Fibroblast of peridontal ligament (primary cell): ENCODE measurements around the gene EPHB3.

Experiments
- DNase-seq: peaks from one replicate; pipeline ENCODE4 v3.0.0-alpha.2; 2010; ENCODE audit errors: extremely low read depth

The EPHB3 gene

DNA sequence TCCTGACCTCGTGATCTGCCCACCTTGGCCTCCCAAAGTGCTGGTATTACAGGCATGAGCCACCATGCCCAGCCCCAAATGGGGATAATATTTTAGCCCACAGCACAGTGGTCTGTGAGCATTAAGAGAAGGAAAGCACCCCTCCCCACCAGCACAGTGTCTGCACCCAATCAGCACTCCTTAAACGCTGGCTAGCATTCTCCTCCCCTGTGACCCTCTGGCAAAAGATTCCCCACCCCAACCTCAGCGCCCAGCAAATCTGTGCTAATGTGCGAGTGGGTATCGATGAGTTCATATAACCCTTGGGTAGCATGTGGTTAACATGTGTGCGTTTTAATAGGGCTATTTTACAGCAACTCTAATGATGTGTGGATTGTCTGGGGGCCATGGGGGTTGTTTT lies 18.3 kb upstream of the EPHB3 start:
- no peak for DNase-seq

DNA sequence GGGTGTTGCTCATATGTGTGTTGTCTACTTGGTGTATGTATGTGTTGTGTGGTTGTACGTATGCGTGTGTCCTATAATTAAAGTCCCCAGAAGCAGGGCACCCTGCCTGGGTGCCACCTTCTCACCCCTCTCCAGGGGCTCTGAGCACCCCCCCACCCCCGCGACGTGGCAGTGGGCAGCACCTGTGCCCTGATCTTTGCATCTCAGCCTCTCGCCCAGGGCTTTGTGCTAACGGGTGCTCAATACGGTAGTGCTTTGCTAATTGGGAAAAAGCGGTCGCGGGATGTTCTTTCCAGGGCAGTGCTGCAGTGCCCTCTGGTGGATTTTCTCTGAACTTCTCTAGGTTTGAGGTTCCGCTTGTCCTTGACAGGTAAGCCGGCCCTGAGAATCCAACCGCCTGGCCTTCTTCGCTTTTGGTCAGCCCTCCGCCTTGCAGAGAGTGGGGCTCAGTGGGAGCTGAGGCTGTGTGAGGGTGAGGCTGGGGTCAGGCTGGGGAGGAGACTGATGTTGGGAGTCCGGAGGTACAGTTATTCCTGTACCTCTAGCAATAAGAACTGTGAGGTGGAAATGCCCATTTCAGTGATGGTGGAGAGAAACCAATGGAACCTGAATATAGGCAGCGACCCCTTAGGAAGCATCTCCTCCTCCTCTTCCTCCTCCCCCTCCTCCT lies 17.6 kb upstream of the EPHB3 start:
- peak; percentile 86 for DNase-seq

DNA sequence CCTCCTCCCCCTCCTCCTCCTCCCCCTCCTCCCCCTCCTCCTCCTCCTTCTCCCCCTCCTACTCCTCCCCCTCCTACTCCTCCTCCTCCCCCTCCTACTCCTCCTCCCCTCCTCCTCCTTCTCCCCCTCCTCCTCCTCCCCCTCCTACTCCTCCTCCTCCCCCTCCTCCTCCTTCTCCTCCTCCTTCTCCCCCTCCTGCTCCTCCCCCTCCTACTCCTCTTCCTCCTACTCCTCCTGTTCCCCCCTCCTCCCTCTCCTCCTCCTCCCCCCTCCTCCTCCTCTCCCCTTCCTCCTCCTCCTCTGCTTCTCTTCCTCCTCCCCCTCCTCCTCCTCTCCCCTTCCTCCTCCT lies 17.1 kb upstream of the EPHB3 start:
- no peak for DNase-seq

DNA sequence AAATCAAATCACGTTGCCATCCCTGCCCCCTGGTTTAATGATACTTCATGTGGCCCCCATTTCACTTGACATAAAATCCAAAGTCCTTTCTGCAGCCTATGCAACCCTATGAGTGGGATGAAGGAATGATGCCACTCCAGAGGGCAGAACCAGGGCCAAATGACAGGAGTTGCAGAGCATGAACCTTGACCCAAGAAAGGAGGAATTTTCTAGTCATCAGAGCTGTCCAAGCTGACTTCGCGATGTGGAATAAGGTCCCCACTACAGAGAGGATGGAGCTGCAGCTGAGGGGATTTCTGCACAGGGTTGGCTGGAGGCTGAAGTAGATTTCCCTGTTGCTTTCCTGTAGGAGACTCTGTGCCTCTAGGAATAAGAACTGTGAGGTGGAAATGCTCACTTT lies 15.8 kb upstream of the EPHB3 start:
- no peak for DNase-seq

DNA sequence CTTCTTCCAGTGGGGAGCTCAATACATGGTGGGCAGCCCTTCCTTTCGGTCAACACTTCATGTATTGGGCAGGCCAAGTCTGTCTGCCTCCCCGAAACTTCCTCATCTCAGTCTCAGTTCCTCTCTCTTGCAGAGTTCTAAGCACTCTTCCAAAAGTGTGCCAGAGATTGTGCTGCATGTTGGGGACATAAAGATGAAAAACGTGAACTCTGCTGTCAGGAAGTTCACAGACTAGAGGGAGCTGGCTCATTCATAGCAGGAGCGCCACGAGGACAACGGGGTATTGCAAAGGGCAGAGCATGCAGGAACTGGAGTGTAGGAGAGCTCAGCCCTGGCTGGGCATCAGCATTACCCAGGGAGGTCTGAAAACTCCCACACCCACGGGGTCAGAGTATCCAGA lies 15.3 kb upstream of the EPHB3 start:
- no peak for DNase-seq

DNA sequence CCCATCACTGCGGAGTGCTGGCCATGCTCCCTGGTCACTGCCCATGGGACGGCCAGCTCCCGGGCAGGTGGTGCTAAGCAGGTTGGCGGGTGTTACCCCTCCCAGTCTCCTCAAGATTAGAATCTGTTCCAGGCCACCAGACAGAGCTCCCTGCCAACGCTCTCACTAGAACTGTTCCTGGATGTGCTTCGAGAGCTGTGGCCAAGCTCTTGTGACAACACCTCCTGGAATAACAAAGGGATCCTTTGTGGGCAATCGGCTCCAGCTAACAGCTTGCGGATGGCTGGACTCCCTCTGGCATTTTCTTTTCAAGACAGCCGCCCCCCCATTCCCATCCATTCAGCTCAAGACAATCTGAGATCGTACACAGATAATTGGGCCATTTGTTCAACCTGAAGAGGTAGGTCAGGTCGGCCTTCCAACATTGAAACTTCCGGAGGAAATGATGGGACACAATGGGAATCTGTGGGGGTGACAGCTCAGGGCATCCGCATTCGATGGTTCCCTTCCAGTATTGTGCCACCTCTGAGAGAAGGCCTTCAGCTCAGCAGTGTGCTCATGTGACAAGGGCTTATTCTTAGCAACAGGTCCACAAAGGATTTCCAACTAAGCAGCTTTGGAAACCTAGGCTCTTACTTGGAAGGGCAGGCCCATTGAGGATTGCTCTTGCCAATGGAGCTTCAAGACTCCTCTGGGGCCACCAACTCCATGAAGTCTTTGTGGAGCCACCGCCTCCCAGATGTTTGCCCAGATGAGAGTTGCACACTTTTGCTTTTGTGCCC lies 11.6 kb upstream of the EPHB3 start:
- DNase-seq = no peak

DNA sequence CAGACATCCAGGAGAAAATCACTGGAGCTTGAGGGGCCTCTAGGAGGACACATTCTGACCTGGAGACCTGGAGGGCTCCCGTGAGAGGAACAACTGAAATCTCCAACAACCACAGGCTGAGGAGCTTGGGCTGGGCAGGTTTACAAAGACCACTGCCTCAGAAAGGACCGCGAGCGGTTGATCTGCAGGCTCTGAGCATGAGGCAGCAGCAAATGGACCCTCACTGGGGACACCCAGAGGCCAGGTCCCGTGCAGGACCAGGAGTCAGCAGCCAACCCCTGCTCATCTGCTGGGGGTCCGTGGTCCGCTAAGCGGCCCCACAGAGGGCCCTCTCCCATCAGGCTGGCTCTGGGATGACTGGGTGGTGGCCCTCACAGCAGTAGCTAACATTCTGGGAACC lies 10.5 kb upstream of the EPHB3 start:
- no peak for DNase-seq

DNA sequence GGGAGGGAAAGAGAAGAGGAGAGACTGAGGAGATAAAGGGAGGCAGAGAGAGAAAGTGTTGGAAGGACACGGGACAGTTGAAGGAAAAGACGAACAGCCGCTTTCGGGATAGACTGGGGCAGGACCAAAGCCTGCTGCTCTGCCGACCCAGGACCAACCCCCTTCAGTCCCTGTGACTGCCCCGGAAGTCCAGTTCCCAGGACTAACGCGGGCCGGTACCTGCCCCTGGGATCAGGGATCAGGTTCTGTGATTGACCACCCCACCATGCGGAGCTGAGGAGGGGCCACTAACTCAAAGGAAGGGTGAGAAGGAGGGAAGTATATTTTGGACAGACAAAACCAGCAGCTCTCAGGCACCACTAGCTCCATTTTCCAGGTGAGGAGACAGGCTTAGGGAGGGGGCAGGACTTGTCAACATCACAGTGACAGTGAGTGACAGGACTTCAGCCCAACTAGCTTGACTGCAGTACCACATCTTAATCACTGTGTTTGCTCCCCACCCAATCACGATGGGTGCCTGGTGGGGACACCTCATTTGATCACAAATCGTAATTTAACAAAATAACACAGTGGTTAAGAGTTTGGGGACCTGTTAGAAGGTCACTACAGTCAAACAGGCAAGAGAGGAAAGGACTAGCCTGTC lies 9.8 kb upstream of the EPHB3 start:
- no peak for DNase-seq

DNA sequence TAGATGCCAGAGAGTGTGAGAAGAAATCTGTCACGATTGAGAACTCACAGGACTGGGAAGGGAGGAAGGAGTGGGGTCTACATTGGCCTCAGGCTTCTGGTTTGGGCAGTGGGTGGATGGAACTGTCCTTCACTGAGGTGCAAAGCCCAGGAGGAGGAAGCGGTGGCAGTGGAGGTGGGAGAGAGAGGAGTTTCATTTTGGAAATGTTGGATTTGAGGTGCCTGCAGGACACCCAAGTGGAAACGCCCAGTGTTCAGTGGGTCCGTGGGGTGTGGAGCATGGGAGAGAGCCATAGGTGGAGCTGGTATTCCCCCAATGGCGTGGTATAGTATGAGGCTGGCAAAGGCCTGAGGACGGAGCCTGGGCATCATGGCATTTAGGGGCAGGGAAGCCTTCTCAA lies 9.3 kb upstream of the EPHB3 start:
- no peak for DNase-seq

DNA sequence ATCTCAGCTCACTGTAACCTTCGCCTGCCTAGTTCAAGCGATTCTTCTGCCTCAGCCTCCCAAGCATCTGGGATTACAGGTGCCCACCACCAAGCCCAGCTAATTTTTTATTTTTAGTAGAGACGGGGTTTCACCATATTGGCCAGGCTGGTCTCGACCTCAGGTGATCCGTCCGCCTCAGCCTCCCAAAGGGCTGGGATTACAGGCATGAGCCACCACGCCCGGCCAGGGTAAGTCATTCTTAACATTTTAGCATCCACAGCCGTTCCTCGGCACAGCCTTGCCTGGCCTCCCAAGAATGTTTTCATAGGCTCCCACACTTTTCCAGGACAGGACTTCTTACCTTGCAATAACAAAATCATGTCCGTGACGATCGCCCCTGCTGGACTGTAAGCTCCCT lies 8.7 kb upstream of the EPHB3 start:
- DNase-seq = no peak

DNA sequence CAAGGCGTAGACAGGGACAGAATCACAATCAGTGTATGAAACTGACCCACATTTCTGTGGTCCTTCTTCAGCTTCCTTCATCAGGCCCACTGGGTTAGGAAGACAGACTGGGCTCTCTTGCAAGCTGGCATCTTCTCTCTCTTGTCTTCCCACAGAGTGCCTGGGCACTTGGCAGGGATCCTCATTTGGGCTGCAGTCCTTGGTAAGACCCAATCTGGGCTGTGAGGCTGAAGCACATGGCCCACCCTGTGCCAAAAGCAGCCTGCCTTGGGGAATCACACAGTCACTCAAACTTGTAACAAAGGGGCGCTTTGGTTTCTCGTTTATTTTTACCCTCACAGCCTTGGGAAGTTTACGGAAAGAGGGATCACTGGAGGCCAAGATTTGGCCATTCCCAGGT lies 8.2 kb upstream of the EPHB3 start:
- DNase-seq = no peak

DNA sequence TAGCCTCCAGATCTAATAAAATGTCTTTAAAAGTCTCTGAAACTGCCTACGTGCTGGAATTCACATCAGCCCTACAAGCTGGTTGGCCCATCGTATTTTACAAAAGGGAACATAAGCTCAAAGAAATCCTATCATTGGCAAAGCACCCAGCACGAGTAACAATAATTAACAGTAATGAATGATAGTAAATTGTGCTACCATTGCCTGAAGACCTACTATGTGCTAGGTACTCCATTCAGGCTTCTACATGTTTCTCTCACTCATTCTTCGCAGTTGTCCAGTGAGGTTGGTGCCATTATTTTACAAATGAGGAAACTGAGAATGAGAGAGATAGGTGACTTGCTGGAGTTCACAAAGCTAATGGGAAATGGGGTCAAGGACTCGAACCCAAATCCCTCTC lies 7.1 kb upstream of the EPHB3 start:
- DNase-seq = no peak

DNA sequence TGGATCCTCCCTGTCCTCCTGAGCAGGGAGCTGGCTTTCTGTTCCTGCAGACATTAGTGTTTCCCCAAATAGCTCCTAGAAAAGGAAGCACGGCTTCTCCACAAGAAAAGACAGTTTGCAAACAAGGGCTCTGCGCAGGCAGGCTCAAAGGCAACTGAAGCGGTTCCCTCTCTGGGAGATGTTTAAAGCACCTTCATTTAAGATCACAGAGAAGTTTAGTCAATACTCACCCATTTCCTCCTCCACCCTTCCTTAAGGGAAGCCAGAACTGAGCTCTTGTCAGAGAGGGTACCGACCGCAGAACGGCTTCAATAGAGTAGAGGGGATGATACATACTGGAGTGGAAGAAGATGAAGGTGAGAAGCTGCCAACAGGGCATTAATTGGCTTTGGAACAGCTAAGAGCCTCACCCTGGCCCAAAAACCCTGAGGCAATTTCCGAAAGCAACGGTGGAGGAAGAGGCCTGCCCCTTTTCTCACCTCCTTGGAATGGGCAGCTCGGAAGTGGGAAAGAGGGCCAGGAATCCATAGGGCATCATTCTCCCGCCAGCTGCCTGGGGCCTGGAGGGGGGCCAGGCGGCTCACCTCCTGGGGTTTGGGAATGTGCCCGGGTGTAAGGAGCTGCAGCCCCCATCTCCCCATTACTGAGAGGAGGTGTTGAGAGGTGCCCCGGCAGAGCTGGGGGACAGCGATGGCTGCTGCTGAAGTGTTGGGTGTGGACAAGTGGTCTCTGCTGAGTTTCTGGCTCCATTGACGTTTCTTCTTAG lies 4.8 kb upstream of the EPHB3 start:
- no peak for DNase-seq

DNA sequence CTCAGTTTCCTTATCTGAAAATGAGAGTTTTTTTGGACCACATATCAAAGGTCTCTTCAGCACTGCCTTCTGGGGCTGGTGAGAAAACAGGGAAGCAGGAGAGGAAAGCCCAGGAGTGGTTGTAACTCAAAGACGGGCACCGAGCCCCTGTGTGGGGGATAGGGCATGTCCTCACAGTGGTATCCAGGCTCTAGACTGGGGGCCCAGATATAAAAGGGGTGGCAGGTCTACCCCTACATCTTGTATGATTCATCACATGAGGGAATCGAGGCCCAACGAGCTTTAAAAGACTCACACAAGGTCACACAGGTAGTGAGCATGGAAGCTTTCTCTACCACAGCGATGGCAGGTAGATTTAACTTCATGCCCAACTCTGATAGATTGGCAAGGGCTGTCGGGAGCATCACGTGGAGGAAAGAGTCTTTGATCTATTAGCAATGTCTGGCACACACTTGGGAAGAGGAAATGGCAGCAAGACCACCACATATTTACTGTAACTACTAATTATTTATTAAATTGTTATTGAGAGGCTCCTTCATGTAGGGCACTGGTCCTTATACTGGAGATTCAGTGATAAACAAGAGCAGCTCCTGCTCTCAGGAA lies 4.1 kb upstream of the EPHB3 start:
- DNase-seq = no peak

DNA sequence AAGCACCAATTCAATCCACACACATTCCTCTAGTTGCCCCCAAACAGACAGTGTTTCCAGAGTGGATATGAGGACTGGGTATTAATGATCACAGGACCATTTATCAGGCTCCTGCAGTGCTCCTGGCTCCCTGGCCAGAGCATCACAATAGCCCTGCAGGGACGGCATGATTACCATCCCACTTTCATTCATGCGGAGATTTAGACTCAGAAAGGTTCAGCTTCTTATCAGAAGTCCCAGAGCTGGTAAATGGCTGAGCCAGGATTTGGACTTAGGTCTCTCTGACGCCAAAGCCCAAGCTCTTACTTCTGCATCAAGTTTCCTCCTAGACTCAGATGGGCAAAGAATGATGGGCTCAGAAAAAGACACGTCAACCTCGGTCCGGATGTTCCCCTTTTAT lies 2.9 kb upstream of the EPHB3 start:
- no peak for DNase-seq

DNA sequence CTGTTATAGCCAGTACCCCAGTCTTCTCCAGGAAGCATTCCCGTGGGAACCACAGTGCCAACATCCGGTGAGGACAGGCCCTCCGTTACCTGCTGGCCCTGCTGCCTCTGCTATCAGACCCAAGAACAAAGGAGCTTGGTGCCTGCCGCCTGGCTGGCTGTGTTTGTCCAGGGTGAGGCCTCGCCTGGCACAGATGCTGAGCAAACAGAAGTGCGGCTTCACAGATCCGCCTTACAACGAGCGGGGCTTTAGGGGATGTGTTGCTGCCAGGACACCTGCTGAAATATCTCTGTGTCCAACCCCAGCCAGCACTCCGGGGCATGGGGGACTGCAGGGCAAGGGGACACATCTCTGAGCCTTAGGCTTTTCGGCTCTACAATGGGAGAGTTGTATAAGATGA lies 2.2 kb upstream of the EPHB3 start:
- DNase-seq = no peak

DNA sequence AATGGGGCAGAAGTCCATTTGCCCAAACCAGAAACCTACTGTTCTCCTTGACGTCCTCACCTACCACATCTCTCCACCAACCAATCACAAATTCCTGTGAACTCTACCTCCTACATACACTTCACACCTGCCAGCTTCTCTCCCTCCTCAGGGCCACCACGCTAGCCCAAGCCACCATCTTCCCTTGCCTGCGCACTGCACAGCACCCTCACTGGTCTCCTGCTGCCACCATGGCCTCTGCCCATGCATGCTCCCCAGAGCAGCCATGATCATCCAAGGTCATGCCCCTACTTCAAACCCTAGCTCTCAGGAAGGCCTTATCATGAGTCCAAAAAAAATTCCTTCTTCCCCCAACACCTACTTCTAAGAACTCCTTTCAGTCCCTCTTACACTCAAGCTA lies 1.1 kb upstream of the EPHB3 start:
- no peak for DNase-seq

DNA sequence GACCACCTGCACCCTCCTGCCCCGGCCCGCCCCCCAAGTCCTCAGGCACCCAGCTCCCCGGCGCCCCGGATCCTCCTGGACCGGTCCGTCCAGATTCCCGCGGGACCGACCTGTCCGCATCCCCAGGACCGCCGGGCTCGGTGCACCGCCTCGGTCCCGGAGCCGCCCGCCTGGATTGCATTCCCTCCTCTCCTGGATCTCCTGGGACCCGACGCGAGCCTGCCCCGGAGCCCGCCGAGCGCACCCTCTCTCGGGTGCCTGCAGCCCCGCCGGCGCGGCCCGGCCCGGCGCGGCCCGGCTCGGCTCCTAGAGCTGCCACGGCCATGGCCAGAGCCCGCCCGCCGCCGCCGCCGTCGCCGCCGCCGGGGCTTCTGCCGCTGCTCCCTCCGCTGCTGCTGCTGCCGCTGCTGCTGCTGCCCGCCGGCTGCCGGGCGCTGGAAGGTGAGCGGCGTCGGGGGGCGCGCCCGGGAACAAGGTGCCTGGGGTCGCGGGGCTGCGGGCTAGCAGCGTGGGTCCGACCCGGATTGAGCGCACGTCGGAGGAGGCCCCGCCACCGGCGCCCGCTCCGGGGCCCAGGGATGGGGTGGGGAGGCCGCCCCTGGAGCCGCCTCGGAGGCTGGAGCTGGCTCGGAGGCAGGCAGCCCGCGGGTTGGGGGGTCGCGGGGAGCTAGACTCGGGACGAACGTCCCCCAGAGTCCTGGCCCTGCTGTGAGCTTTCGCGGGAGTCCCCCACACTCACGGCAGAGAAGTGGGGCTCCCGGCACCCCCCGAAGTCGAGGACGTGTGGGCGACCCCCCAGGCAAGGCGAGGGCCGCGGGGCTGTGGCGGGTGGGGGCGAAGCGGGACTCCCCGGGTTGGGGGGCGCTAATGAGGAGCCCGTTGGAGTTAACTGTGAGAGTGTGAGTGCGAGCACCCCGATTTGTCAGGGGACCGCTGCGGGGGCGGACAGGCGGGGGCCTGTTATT lies 610 bp downstream of the EPHB3 start:
- no peak for DNase-seq

DNA sequence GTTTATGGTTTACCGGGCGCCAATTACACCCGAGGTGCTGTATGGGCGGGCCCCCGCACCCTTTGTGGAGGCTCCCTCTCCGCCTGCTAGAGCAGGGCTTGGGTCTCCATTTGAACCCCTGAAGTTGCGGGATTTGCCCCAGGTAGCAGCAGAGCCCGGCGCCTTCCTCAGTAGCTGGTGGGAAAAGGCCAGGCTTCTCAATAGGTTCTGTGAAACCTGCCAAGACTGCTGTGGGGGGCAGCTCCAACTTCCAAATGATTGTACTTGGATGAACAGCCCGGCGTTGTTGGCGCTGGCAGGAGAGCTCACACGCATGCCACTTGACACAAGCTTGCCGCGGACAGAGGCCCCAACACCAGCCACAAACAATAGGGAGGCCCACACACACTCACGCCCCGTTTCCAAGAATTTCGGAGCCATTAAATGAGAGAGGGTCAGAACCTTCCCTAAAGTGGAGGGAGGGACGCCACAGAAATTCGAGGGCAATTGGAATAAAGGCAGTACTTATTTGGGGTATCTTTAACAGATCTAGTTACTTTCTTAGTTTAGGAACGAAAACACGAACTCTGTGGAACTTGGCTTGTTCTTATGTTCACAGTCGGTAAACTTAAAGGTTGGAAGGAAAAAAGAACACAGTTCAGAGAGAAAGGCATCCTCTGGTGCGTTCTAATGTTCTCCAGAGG lies 1.4 kb downstream of the EPHB3 start:
- DNase-seq = peak; percentile 58

DNA sequence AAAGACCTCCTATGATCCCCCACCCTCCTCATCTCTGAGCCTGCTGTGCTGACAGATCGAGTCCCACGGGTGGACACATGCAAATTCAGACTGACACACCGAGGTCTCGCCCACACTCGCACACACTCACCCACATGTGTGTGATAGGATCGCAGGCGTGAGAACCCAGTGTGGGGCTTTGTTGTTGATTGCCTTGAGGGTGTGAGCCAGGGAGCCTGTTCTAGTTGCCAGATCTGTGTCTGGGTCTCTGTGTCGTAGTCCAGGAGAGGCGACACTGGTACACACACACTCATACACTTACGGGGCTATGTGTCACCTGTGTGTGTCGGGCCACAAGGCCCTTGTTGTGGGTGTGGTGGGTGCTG lies 2.0 kb downstream of the EPHB3 start:
- no peak for DNase-seq
